ENCODE results near the gene TMEM52. TPM values are rescaled to one million over a fixed set of nuclear protein-coding genes. Genes with fewer than 3 reads are reported as not detected.
A peak's percentile ranks its signal among the peaks of the same experiment; 100 is the strongest.

TMEM52 gene
- total RNA-seq, 5 donors from 2014 or later (not counting 1 experiment from before 2014, with no cell fraction given) = 0.28 to 0.93 (median 0.69) TPM; not detected in 2

GRCh38 chr1:1963570-1963969 is 44.5 kb upstream of the TMEM52 start:
- no peak for ATAC-seq (replicated peaks in 1 of 4)
- 75% methylated on average over 17 of the region's 17 CpGs for WGBS (ENCODE audit: insufficient coverage)
- Mint-ChIP-seq H3K27ac (no peak overlapping the region), H3K4me3 (no peak overlapping the region), H3K27me3 (peaks cover 16 to 31% of the 10 kb centered on the region in 2 donors), H3K9me3 (no peaks in the 10 kb centered on the region), H3K4me1 (no peaks in the 10 kb centered on the region), H3K36me3 (no peaks in the 10 kb centered on the region)
- POLR2A ChIA-PET = no interaction called here
- Histone ChIP-seq H3K4me3 (ENCODE audit: control insufficient read depth in 1 of 2, extremely low read depth in 1 of 2, low read length in 1 of 2) (no peak overlapping the region), H3K27ac (ENCODE audit: low read length) (no peak overlapping the region), H3K36me3 (ENCODE audit: control insufficient read depth in 2 of 2, extremely low read depth in 1 of 2, insufficient read depth in 1 of 2, low read length in 1 of 2) (no peaks in the 10 kb centered on the region), H3K27me3 (replicated peaks in 1 of 2; ENCODE audit: control insufficient read depth in 2 of 2, extremely low read depth in 1 of 2, insufficient read depth in 2 of 2, low read length in 1 of 2) (peaks cover 0 to 75% of the 10 kb centered on the region in 2 experiments), H3K4me1 (ENCODE audit: control insufficient read depth in 1 of 2, extremely low read depth in 1 of 2, insufficient read depth in 2 of 2, low read length in 2 of 2) (peaks cover 0 to 8% of the 10 kb centered on the region in 2 experiments), H3K9me3 (no peaks in the 10 kb centered on the region)
- no peak for DNase-seq
- CTCF ChIA-PET = interaction anchor here in 1 of 2 donors (0.7 kb wide), 1 partner anchor 58 kb away, joined by 4 read pairs; no protein-coding TSS in a partner anchor

- ATAC-seq (replicated peaks in 1 of 4) (no peak), DNase-seq (no peak)
- H3K27me3 ChIP-seq (replicated peaks in 1 of 2; ENCODE audit: control insufficient read depth in 2 of 2, extremely low read depth in 1 of 2, insufficient read depth in 2 of 2, low read length in 1 of 2) = peaks cover 0 to 78% of the 10 kb centered on the region in 2 experiments
- H3K36me3 ChIP-seq (ENCODE audit: control insufficient read depth in 2 of 2, extremely low read depth in 1 of 2, insufficient read depth in 1 of 2, low read length in 1 of 2) = no peaks in the 10 kb centered on the region
- no peaks in the 10 kb centered on the region for H3K9me3 ChIP-seq
- H3K9me3 Mint-ChIP-seq = no peaks in the 10 kb centered on the region
- H3K4me1 Mint-ChIP-seq = no peaks in the 10 kb centered on the region
- no peak overlapping the region for H3K27ac ChIP-seq (ENCODE audit: low read length)
- no peak overlapping the region for H3K4me3 ChIP-seq (ENCODE audit: control insufficient read depth in 1 of 2, extremely low read depth in 1 of 2, low read length in 1 of 2)
- H3K27me3 Mint-ChIP-seq = peaks cover 21 to 36% of the 10 kb centered on the region in 2 donors
- CTCF ChIA-PET = interaction anchor here in 1 of 2 donors (0.7 kb wide), 1 partner anchor 59 kb away, joined by 4 read pairs; no protein-coding TSS in a partner anchor
- POLR2A ChIA-PET = no interaction called here
- no peak overlapping the region for H3K27ac Mint-ChIP-seq
- no peak overlapping the region for H3K4me3 Mint-ChIP-seq
- 60% methylated on average over 1 of the region's 2 CpGs for WGBS (ENCODE audit: insufficient coverage)
- H3K4me1 ChIP-seq (ENCODE audit: control insufficient read depth in 1 of 2, extremely low read depth in 1 of 2, insufficient read depth in 2 of 2, low read length in 2 of 2) = peaks cover 0 to 8% of the 10 kb centered on the region in 2 experiments
- H3K36me3 Mint-ChIP-seq = no peaks in the 10 kb centered on the region
Observed at GRCh38 chr1:1962752-1963151, 43.7 kb upstream of the TMEM52 start.

- H3K4me3 Mint-ChIP-seq = no peak overlapping the region
- no peak overlapping the region for H3K27ac Mint-ChIP-seq
- H3K4me1 ChIP-seq (ENCODE audit: control insufficient read depth in 1 of 2, extremely low read depth in 1 of 2, insufficient read depth in 2 of 2, low read length in 2 of 2) = peaks cover 0 to 8% of the 10 kb centered on the region in 2 experiments
- no peak overlapping the region for H3K27ac ChIP-seq (ENCODE audit: low read length)
- peaks cover 0 to 76% of the 10 kb centered on the region in 2 experiments for H3K27me3 ChIP-seq (replicated peaks in 1 of 2; ENCODE audit: control insufficient read depth in 2 of 2, extremely low read depth in 1 of 2, insufficient read depth in 2 of 2, low read length in 1 of 2)
- CTCF ChIA-PET = interaction anchor here in 1 of 2 donors (1.9 kb wide), 1 partner anchor 84 kb away, joined by 6 read pairs; no protein-coding TSS in a partner anchor
- POLR2A ChIA-PET = no interaction called here
- H3K4me1 Mint-ChIP-seq = no peaks in the 10 kb centered on the region
- 85% methylated on average over 15 of the region's 17 CpGs for WGBS (ENCODE audit: insufficient coverage)
- ATAC-seq (replicated peaks in 1 of 4) (no peak), DNase-seq (no peak)
- no peaks in the 10 kb centered on the region for H3K36me3 ChIP-seq (ENCODE audit: control insufficient read depth in 2 of 2, extremely low read depth in 1 of 2, insufficient read depth in 1 of 2, low read length in 1 of 2)
- no peaks in the 10 kb centered on the region for H3K36me3 Mint-ChIP-seq
- H3K9me3 Mint-ChIP-seq = no peaks in the 10 kb centered on the region
- no peaks in the 10 kb centered on the region for H3K9me3 ChIP-seq
- H3K4me3 ChIP-seq (ENCODE audit: control insufficient read depth in 1 of 2, extremely low read depth in 1 of 2, low read length in 1 of 2) = no peak overlapping the region
- peaks cover 21 to 36% of the 10 kb centered on the region in 2 donors for H3K27me3 Mint-ChIP-seq
Observed at GRCh38 chr1:1960480-1961196, 41.6 kb upstream of the TMEM52 start.

- Histone ChIP-seq H3K27me3 (replicated peaks in 1 of 2; ENCODE audit: control insufficient read depth in 2 of 2, extremely low read depth in 1 of 2, insufficient read depth in 2 of 2, low read length in 1 of 2) (peaks cover 0 to 69% of the 10 kb centered on the region in 2 experiments), H3K36me3 (ENCODE audit: control insufficient read depth in 2 of 2, extremely low read depth in 1 of 2, insufficient read depth in 1 of 2, low read length in 1 of 2) (no peaks in the 10 kb centered on the region), H3K27ac (ENCODE audit: low read length) (no peak overlapping the region), H3K4me3 (ENCODE audit: control insufficient read depth in 1 of 2, extremely low read depth in 1 of 2, low read length in 1 of 2) (no peak overlapping the region), H3K9me3 (no peaks in the 10 kb centered on the region), H3K4me1 (ENCODE audit: control insufficient read depth in 1 of 2, extremely low read depth in 1 of 2, insufficient read depth in 2 of 2, low read length in 2 of 2) (peaks cover 0 to 8% of the 10 kb centered on the region in 2 experiments)
- CTCF ChIA-PET = interaction anchor here in 1 of 2 donors (1.9 kb wide), 1 partner anchor 85 kb away, joined by 6 read pairs; no protein-coding TSS in a partner anchor
- ATAC-seq (replicated peaks in 1 of 4) = peak in 3 of 4 experiments; percentile 55 to 76 (median 56)
- Mint-ChIP-seq H3K4me1 (peaks cover 0 to under 1% (median 0%) of the 10 kb centered on the region in 3 donors), H3K36me3 (no peaks in the 10 kb centered on the region), H3K4me3 (no peak overlapping the region), H3K9me3 (no peaks in the 10 kb centered on the region), H3K27ac (no peak overlapping the region), H3K27me3 (peaks cover 21 to 36% of the 10 kb centered on the region in 2 donors)
- WGBS (ENCODE audit: insufficient coverage) = 6% methylated on average over 19 of the region's 23 CpGs
- POLR2A ChIA-PET = no interaction called here
- peak; percentile 15 to 67 (median 43) for DNase-seq
Observed at GRCh38 chr1:1959840-1960479, 40.9 kb upstream of the TMEM52 start.

GRCh38 chr1:1959459-1959839 is 40.4 kb upstream of the TMEM52 start:
- Histone ChIP-seq H3K9me3 (no peaks in the 10 kb centered on the region), H3K4me3 (ENCODE audit: control insufficient read depth in 1 of 2, extremely low read depth in 1 of 2, low read length in 1 of 2) (no peak overlapping the region), H3K36me3 (ENCODE audit: control insufficient read depth in 2 of 2, extremely low read depth in 1 of 2, insufficient read depth in 1 of 2, low read length in 1 of 2) (no peaks in the 10 kb centered on the region), H3K27me3 (replicated peaks in 1 of 2; ENCODE audit: control insufficient read depth in 2 of 2, extremely low read depth in 1 of 2, insufficient read depth in 2 of 2, low read length in 1 of 2) (peaks cover 0 to 65% of the 10 kb centered on the region in 2 experiments), H3K27ac (ENCODE audit: low read length) (no peak overlapping the region), H3K4me1 (ENCODE audit: control insufficient read depth in 1 of 2, extremely low read depth in 1 of 2, insufficient read depth in 2 of 2, low read length in 2 of 2) (peaks cover 0 to 13% of the 10 kb centered on the region in 2 experiments)
- DNase-seq (no peak), ATAC-seq (replicated peaks in 1 of 4) (no peak)
- ChIA-PET POLR2A (no interaction called here), CTCF (no interaction called here)
- H3K9me3 Mint-ChIP-seq = no peaks in the 10 kb centered on the region
- WGBS (ENCODE audit: insufficient coverage) = 79% methylated on average over 6 of the region's 12 CpGs
- H3K4me3 Mint-ChIP-seq = no peak overlapping the region
- no peak overlapping the region for H3K27ac Mint-ChIP-seq
- peaks cover 21 to 36% of the 10 kb centered on the region in 2 donors for H3K27me3 Mint-ChIP-seq
- peaks cover 0 to 5% (median 4%) of the 10 kb centered on the region in 3 donors for H3K4me1 Mint-ChIP-seq
- H3K36me3 Mint-ChIP-seq = no peaks in the 10 kb centered on the region

GRCh38 chr1:1958071-1958541 is 39.0 kb upstream of the TMEM52 start:
- 77% methylated on average over 20 of the region's 29 CpGs for whole genome bisulfite sequencing (ENCODE audit: insufficient coverage)
- no peak overlapping the region for H3K27ac ChIP-seq (ENCODE audit: low read length)
- Mint-ChIP-seq H3K27ac (no peak overlapping the region), H3K9me3 (no peaks in the 10 kb centered on the region), H3K4me3 (no peak overlapping the region), H3K4me1 (peaks cover 0 to 5% (median 4%) of the 10 kb centered on the region in 3 donors), H3K27me3 (peaks cover 18 to 36% of the 10 kb centered on the region in 2 donors), H3K36me3 (no peaks in the 10 kb centered on the region)
- H3K4me1 ChIP-seq (ENCODE audit: control insufficient read depth in 1 of 2, extremely low read depth in 1 of 2, insufficient read depth in 2 of 2, low read length in 2 of 2) = peaks cover 0 to 13% of the 10 kb centered on the region in 2 experiments
- DNase-seq (no peak), ATAC-seq (replicated peaks in 1 of 4) (no peak)
- H3K27me3 ChIP-seq (replicated peaks in 1 of 2; ENCODE audit: control insufficient read depth in 2 of 2, extremely low read depth in 1 of 2, insufficient read depth in 2 of 2, low read length in 1 of 2) = peaks cover 0 to 54% of the 10 kb centered on the region in 2 experiments
- H3K36me3 ChIP-seq (ENCODE audit: control insufficient read depth in 2 of 2, extremely low read depth in 1 of 2, insufficient read depth in 1 of 2, low read length in 1 of 2) = no peaks in the 10 kb centered on the region
- no peaks in the 10 kb centered on the region for H3K9me3 ChIP-seq
- H3K4me3 ChIP-seq (ENCODE audit: control insufficient read depth in 1 of 2, extremely low read depth in 1 of 2, low read length in 1 of 2) = no peak overlapping the region
- ChIA-PET CTCF (no interaction called here), POLR2A (no interaction called here)
